B cell (primary cell): ENCODE measurements around the gene NUDT1. TPM values are rescaled to one million over a fixed set of nuclear protein-coding genes. Genes with fewer than 3 reads are reported as not detected.

Source experiments
- ATAC-seq: fragments of 200-7000 bp; cut with Tn5 transposase; one replicate; pipeline ENCODE4 v1.10.0; 2021; ENCODE audit warnings: low read depth, mild to moderate bottlenecking, moderate number of reproducible peaks, moderate library complexity
- CTCF ChIA-PET: fragments of 350-600 bp; sonication (Branson Sonifier 250); formaldehyde crosslinking; loops from one replicate; lab custom pipeline; 2021; ENCODE audit warnings: antibody characterized with exemption, inconsistent platforms; lab: Charles Lee
- POLR2A ChIA-PET: fragments of 350-600 bp; sonication (Branson Sonifier 250); formaldehyde crosslinking; loops from one replicate; lab custom pipeline; 2021; ENCODE audit warnings: antibody characterized with exemption; lab: Charles Lee
- DNase-seq: peaks from one replicate; pipeline ENCODE4 v3.0.0; 2013
- H2AFZ ChIP-seq: 2 replicates; pipeline ENCODE4 v1.6.1; 2012; ENCODE audit warnings: mild to moderate bottlenecking, low read depth, low read length; ENCODE audit not compliant: insufficient read depth, poor library complexity, severe bottlenecking
- H3K27ac ChIP-seq, 2 donors: 1 replicate in 1 of 2; 2 replicates in 1 of 2; pipeline ENCODE4 v1.5.1; 2012 to 2013; ENCODE audit warnings: low read length in 2 of 2, mild to moderate bottlenecking in 2 of 2, moderate library complexity in 1 of 2
- H3K27me3 ChIP-seq, 4 experiments: fragments of 200-600 bp in 1 of 4; sonication (generic) in 1 of 4; replicated peaks in 1 of 4; 1 replicate in 2 of 4; 2 replicates in 2 of 4; pipeline versions ENCODE4 v1.6.1 to v1.7.0; 2013 to 2016; ENCODE audit warnings: low read length in 3 of 4, mild to moderate bottlenecking in 2 of 4, mixed read lengths in 1 of 4, moderate library complexity in 1 of 4; ENCODE audit not compliant: insufficient read depth in 4 of 4, control insufficient read depth in 3 of 4; ENCODE audit errors: control extremely low read depth in 1 of 4
- H3K36me3 ChIP-seq, 2 experiments: replicated peaks in 1 of 2; 1 replicate in 1 of 2; 2 replicates in 1 of 2; pipeline versions ENCODE4 v1.6.1 to v1.7.1; 2013; ENCODE audit warnings: low read length in 1 of 2; ENCODE audit not compliant: insufficient read depth in 2 of 2, control insufficient read depth in 1 of 2; ENCODE audit errors: control extremely low read depth in 1 of 2, extremely low read depth in 1 of 2
- H3K4me1 ChIP-seq, 2 donors: fragments of 200-600 bp in 1 of 2; sonication (generic) in 1 of 2; 1 replicate in 1 of 2; 2 replicates in 1 of 2; pipeline versions ENCODE4 v1.5.1 to v1.6.1; 2013 to 2017; ENCODE audit warnings: low read length in 2 of 2; ENCODE audit not compliant: control insufficient read depth in 2 of 2, insufficient read depth in 2 of 2
- H3K4me2 ChIP-seq: replicated peaks from 2 replicates; pipeline ENCODE3; 2012; ENCODE audit warnings: mild to moderate bottlenecking, low read depth, low read length; ENCODE audit not compliant: poor library complexity, severe bottlenecking
- H3K4me3 ChIP-seq, 5 experiments: fragments of 200-600 bp in 1 of 5; sonication (generic) in 1 of 5; 1 replicate in 3 of 5; 2 replicates in 2 of 5; pipeline versions ENCODE4 v1.5.1 to v1.7.0; 2011 to 2016; ENCODE audit warnings: low read length in 4 of 5, mild to moderate bottlenecking in 4 of 5, low read depth in 2 of 5, control low read depth in 1 of 5, moderate library complexity in 1 of 5; ENCODE audit not compliant: insufficient read depth in 1 of 5; ENCODE audit errors: control extremely low read depth in 1 of 5, extremely low read depth in 1 of 5
- H3K79me2 ChIP-seq: fragments of 200-600 bp; sonication (generic); one replicate; pipeline ENCODE4 v1.6.0; 2016; ENCODE audit warnings: low read length; ENCODE audit not compliant: control insufficient read depth, insufficient read depth
- H3K9ac ChIP-seq: fragments of 200-600 bp; sonication (generic); 2 replicates; pipeline ENCODE4 v1.6.1; 2017; ENCODE audit warnings: mild to moderate bottlenecking, low read length, moderate library complexity
- H3K9me3 ChIP-seq, 3 donors: one replicate each; pipeline versions ENCODE4 v1.6.1 to v1.7.1; 2013; ENCODE audit warnings: low read length in 2 of 3; ENCODE audit not compliant: control insufficient read depth in 2 of 3, insufficient read depth in 1 of 3; ENCODE audit errors: control extremely low read depth in 1 of 3
- H4K20me1 ChIP-seq: 2 replicates; pipeline ENCODE4 v1.6.0; 2012; ENCODE audit warnings: mild to moderate bottlenecking, low read length; ENCODE audit not compliant: insufficient read depth, control insufficient read depth, poor library complexity, severe bottlenecking
- H3K27ac Mint-ChIP-seq: one replicate; pipeline ENCODE4 v1.8.0; 2021; ENCODE audit warnings: mixed read lengths
- H3K27me3 Mint-ChIP-seq: one replicate; pipeline ENCODE4 v1.8.0; 2021; ENCODE audit warnings: mixed read lengths
- H3K4me1 Mint-ChIP-seq: one replicate; pipeline ENCODE4 v1.8.0; 2021; ENCODE audit warnings: mixed read lengths
- H3K4me3 Mint-ChIP-seq: one replicate; pipeline ENCODE4 v1.8.0; 2021; ENCODE audit warnings: mixed read lengths
- H3K9me3 Mint-ChIP-seq: one replicate; pipeline ENCODE4 v1.8.0; 2022; ENCODE audit warnings: mixed read lengths; ENCODE audit not compliant: insufficient read depth
- CTCF ChIP-seq: fragments of 200-600 bp; IDR thresholded peaks from one replicate; pipeline ENCODE4 v1.8.0; 2022; ENCODE audit warnings: antibody characterized with exemption, mild to moderate bottlenecking
- EZH2 ChIP-seq: IDR thresholded peaks from 2 replicates; pipeline ENCODE4 v1.6.1; 2012; ENCODE audit warnings: borderline replicate concordance, low read depth, mild to moderate bottlenecking, moderate library complexity, low read length; ENCODE audit not compliant: insufficient read depth, poor library complexity, severe bottlenecking
- WGBS: methylation state at CpG from one replicate; pipeline ENCODE4 v1.1.5; 2013; ENCODE audit warnings: missing lambda C conversion rate; ENCODE audit not compliant: insufficient coverage; 5-methylcytosine and 5-hydroxymethylcytosine counted together
- intact Hi-C: fragments of 100-400 bp; cut with micrococcal nuclease; formaldehyde crosslinking; loops from one replicate; pipeline ENCODE4 v1.10.0; 2022
- polyA plus RNA-seq: library from polyadenylated mRNA; depleted of rRNA; stranded (reverse); fragments of >200 nt; gene quantifications from 2 replicates; pipeline ENCODE4 v1.2.3, GENCODE V29; 2012
- total RNA-seq, 2 donors: library from RNA; stranded (reverse); fragments of 120-200 nt in 1 of 2; gene quantifications; 1 replicate in 1 of 2; 2 replicates in 1 of 2; pipeline versions ENCODE4 v1.2.3 to v1.2.4, GENCODE V29; 2013 to 2022

NUDT1 gene
- total and polyA plus RNA-seq, 2 donors (not counting 1 experiment from before 2014, with no cell fraction given) = 21.1 to 22.9 TPM

- Histone ChIP-seq H3K27me3 (no peaks in the 10 kb centered on the region), H3K36me3 (no peaks in the 10 kb centered on the region), H3K4me2 (peak overlapping the region; percentile 54), H3K9ac (no peak overlapping the region), H2AFZ (no peak overlapping the region), H4K20me1 (no peaks in the 10 kb centered on the region), H3K4me1 (peaks cover 32 to 67% of the 10 kb centered on the region in 2 donors), H3K79me2 (peaks cover 33% of the 10 kb centered on the region), H3K27ac (no peak overlapping the region), H3K4me3 (no peak overlapping the region), H3K9me3 (peaks cover 0 to 4% (median 0%) of the 10 kb centered on the region in 3 donors)
- 17% methylated on average over 22 of the region's 22 CpGs for WGBS
- POLR2A ChIA-PET = interaction anchor here (1.1 kb wide), 1 partner anchor 9 kb away, joined by 4 read pairs; no protein-coding TSS in a partner anchor
- no peak for TF ChIP-seq CTCF
- no peak for TF ChIP-seq EZH2
- intact Hi-C loops = no loop called here
- Mint-ChIP-seq H3K4me3 (peak overlapping the region; percentile 38), H3K27me3 (no peaks in the 10 kb centered on the region), H3K27ac (peak overlapping the region; percentile 62), H3K9me3 (no peaks in the 10 kb centered on the region), H3K4me1 (peaks cover 53% of the 10 kb centered on the region)
- ATAC-seq (no peak), DNase-seq (peak; percentile 47)
- CTCF ChIA-PET = interaction anchor here (0.6 to 2.5 kb wide), 5 partner anchors 8 to 105 kb away, joined by 3 to 16 read pairs (median 4); no protein-coding TSS in a partner anchor
These were observed 4.1 kb downstream of the NUDT1 start for GRCh38 chr7:2245883-2246675.
